GM21526 (cell line): ENCODE data around the gene MLST8.

Experiments
- ATAC-seq: cut with Tn5 transposase; IDR thresholded peaks from one replicate; pipeline ENCODE4 v1.9.1; 2021; ENCODE audit warnings: moderate library complexity; ENCODE audit not compliant: unreplicated experiment, low FRiP score

The MLST8 gene

GRCh38 chr16:2205104-2205966, at the start of gene MLST8:
MLST8 (plus strand) TSS chr16:2205454; CDS start chr16:2206086, 632 bp downstream.
- peak; percentile 49 for ATAC-seq

DNA sequence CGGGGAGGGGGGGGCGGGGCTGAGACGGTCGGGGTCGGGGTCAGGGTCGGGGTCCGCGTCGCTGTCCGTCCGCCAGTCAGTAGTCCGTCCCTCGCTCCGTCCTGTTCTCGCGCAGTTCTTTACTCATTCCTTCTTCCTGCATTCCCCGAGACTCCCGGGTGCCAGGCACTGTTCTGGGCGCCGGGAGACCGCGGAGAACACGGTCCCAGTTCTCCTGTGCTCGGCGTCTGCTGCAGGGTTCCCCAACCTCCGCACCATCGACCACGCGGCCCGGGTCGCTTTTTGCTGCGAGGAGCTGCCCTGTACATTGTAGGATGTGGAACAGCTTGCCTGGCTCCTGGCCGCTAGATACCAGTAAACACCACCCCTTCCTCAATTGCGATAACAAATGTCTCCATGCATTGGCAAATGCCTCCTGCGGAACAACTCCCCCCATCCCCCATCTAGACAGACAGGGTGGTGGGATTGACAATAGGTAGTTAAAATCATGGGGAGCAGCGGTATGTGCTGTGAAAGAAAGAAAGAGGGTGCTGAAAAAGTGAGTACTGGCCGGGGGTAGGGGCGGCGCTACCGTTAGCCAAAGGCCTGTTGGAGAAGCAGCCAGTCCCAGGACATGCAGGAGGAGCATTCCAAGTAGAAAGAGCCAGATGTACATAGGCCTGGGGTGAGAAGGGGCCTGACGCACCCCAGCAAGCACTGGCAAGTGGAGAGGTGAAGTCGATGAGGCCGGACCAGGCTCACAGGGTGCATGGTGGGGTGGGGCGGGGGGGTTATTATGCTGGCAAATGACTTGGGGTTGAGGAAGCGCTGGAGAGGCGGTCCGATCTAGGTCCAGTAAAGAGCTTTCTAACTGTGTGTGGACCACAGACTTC, 49.0 kb upstream of the MLST8 start:
- ATAC-seq, result no peak

DNA sequence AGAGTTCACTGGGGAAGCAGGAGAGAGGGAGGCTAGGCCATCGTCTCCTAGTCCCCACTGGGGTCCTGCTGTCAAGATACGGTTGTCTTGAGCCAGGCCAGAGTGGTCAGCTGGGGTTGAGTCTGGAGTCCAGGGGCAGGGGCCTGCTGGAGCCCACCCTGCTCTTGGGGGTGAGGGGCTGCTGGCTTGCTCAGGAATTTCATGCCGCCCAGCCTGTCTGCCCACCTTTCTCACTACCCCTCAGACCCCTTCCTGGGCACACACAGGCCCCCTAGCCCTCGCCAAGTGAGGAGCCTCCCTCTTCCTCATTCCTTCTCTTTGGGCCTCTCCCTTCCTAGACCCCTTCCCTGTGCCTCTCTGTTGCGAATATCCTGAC, 48.4 kb upstream of the MLST8 start:
- ATAC-seq, result no peak

GRCh38 chr16:2157480-2158261, 47.6 kb upstream of the MLST8 start:
- ATAC-seq, result no peak

GRCh38 chr16:2158262-2158638, 47.0 kb upstream of the MLST8 start:
- ATAC-seq, result no peak

DNA sequence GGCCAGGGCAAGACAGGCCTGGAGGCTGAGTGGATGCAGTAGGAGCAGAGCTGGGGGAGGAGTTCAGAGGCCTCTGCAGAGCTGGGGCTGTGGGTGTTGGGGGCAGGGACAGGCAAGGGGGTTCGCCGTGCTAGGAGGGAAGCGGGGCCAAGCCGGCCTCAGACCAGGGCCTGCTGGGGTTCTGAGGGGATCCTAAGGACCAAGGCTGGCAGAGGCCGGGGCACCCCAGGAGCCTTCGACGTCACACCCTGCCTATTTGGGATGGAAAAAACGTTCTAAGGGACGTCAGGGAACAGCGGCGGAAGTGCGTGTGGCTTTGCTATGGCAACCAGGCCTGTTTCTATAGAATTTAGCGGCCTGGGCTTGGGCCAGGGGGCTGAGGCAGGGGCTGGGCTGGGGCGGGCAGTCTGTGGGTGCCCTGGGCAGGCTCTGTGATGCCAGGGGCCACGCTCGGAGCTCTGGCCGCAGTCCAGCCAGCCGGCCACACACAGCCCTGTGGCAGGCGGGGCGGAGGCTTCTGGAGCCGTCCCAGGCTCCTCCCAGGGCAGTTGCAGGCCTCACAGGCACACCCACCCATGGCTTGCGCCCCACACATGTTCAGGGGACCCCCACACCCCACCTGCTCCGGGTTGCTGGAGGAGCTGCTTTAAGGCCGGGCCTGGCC, 45.9 kb upstream of the MLST8 start:
- ATAC-seq, result no peak

DNA sequence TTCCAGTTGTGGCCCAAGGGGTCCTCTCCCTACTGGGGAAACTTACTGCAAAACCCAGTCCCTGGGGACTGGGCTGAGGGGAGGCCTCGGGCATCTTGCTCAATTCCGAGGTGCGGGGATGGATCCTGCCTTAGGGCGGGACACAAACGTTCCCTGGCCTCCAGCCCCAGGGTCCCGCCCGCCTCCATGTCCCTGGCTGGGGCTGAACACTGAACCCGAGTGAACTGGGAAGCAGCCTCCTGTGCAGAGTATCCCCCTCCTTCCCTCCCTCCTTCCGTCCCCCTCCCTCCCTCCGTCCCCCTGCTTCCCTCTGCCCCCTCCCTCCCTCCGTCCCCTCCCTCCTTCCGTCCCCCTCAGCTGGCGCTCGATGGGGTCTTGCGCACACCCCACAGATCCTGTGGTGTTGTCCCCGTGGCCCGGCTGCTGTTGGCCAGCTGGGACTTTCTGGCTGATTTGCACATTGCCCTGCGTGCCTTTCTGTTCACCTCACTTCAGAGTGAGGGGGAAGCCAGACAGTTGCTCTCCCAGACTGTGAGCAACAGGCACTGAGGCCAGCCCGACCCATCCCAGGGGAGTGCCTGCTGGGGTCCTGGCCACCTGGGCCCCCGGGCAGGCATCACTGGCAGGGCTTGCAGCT, 44.2 kb upstream of the MLST8 start:
- no peak for ATAC-seq

- no peak for ATAC-seq
Measured at GRCh38 chr16:2161911-2162310, 43.3 kb upstream of the MLST8 start.

- ATAC-seq, result no peak
Measured at GRCh38 chr16:2162676-2163118, 42.6 kb upstream of the MLST8 start.

- no peak for ATAC-seq
Measured at GRCh38 chr16:2163211-2163881, 41.9 kb upstream of the MLST8 start.

GRCh38 chr16:2165861-2166260, 39.4 kb upstream of the MLST8 start:
- no peak for ATAC-seq

DNA sequence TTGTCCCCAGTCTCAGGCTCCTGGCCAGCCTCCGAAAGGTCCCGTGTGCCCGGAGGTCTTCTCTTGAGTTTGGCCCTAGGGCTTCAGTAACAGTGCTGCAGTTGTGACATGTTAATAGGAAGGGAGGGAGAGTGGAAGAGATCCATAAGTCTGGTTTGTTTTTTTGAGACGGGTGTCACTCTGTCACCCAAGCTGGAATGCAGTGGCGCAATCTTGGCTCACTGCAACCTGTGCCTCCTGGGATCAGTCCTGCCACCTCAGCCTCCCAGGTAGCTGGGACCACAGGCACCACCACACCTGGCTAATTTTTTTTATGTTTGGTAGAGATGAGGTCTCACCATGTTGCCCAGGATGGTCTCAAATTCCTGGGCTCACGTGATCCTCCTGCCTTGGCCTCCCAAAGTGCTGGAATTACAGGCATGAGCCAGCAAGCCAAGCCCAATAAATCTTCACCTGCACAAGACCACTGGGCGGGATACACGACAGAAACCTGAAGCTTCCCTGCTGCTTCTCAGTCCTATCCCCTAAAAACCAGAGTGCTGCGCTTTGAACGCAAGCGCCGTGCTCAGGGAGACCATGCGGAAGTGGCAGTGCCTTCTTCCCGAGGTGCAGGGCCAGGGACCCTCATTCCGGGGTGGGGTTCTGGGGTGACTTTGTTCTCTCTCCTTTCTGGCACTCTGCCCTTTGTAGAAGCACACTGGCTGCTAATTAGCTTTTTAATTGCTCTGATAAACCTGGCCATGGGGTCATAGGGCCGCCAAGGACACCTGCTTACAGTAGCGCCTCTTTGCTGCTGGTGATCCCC, 38.8 kb upstream of the MLST8 start:
- no peak for ATAC-seq

- ATAC-seq, result no peak
Measured at GRCh38 chr16:2167068-2167638, 38.1 kb upstream of the MLST8 start.

- no peak for ATAC-seq
Measured at GRCh38 chr16:2170080-2170479, 35.2 kb upstream of the MLST8 start.

DNA sequence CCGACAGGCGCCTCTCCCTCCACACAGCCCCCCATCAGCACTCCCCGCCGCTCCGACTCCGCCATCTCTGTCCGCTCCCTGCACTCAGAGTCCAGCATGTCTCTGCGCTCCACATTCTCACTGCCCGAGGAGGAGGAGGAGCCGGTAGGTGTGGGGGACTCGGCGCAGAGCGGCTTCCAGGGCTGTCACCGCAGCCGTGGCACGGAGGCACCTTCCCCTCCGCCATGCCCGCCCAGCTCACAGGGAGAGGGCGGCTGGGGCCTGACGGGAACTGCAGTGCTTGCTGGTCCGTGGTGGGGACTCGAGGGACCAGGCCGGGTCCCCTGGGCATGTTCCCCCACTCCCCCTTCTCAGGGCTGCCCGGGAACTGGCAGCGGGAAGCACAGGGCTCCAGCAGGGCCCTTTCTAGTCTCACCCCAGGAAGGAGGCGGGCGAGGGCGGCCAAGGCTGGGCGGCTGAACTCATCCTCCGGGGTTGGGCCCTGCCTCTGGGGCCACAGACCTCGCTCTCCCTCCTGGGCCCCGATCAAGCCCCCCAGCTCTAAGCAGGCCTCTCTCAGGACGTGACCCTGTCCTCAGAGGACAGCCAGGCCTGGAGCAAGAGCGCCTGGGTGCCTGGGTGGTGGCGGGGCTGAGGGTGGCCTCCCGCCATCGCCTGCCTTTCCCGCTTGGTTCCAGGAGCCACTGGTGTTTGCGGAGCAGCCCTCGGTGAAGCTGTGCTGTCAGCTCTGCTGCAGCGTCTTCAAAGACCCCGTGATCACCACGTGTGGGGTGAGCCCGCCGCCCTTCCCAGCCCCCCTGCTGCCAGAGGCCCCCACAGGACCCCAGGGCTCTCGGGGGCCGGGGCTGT, 34.4 kb upstream of the MLST8 start:
- ATAC-seq, result no peak

DNA sequence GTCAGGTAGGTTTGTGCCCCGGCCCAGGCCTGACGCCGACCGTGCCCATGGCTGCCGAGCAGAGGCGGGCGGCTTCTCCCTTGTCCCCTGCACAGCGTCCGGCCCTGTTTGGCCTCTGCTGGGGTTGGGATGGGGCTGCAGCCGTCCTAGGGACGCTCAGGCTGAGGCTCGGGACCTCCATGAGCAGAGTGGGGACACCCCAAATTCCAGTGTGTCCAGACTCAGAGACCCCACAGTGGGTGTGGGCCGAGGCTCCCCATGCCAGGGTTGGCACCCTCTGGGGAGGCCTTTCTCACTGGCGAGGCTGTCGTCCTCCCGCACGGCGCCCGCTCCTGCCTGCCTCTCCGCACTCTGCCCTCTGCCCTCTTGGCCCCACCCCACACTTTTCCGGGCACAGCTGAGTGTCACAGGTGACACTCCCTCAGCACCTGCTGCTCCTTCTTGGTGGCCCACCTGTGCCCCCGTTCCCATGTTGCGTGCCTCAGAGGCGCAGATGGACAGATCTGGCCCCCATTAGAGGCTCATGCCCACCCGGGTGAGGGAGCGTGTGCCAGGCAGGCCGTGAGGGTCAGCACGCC, 33.6 kb upstream of the MLST8 start:
- no peak for ATAC-seq
